Gastroesophageal sphincter (tissue), 4 donors: ENCODE results near the gene VPS13D. TPM values are rescaled to one million over a fixed set of nuclear protein-coding genes. Genes with fewer than 3 reads are reported as not detected.

Experiments
- ATAC-seq: fragments of 150-250 bp; one replicate; pipeline ENCODE4 v1.9.1; 2016; ENCODE audit warnings: mild to moderate bottlenecking, moderate library complexity
- H3K27ac ChIP-seq, 4 donors: fragments of 200-600 bp; sonication (generic) in 3 of 4; 1 replicate in 3 of 4; 2 replicates in 1 of 4; pipeline ENCODE4 v1.5.1; 2016 to 2019
- H3K27me3 ChIP-seq: fragments of 200-600 bp; sonication (generic); one replicate; pipeline ENCODE4 v1.5.1; 2019
- H3K36me3 ChIP-seq, 2 donors: fragments of 200-600 bp; sonication (generic); one replicate each; pipeline ENCODE4 v1.5.1; 2019; ENCODE audit warnings: control low read depth in 1 of 2
- H3K4me1 ChIP-seq, 3 donors: fragments of 200-600 bp; sonication (generic); 1 replicate in 2 of 3; 2 replicates in 1 of 3; pipeline ENCODE4 v1.5.1; 2016 to 2019; ENCODE audit warnings: control low read depth in 2 of 3
- H3K4me3 ChIP-seq, 2 donors: fragments of 200-600 bp; sonication (generic); one replicate each; pipeline ENCODE4 v1.5.1; 2019; ENCODE audit warnings: mild to moderate bottlenecking in 1 of 2, moderate library complexity in 1 of 2
- H3K9me3 ChIP-seq, 3 donors: fragments of 200-600 bp; sonication (generic); one replicate each; pipeline ENCODE4 v1.5.1; 2017 to 2019; ENCODE audit warnings: control low read depth in 2 of 3
- EP300 ChIP-seq: sonication (generic); formaldehyde crosslinking; IDR thresholded peaks from one replicate; pipeline ENCODE4 v1.6.1; 2017; ENCODE audit warnings: antibody characterized with exemption, mild to moderate bottlenecking
- POLR2A ChIP-seq, 2 donors: fragments of 450-650 bp; IDR thresholded peaks; one replicate each; pipeline ENCODE4 v1.6.1; 2017; ENCODE audit warnings: antibody characterized with exemption in 2 of 2, mild to moderate bottlenecking in 2 of 2, moderate library complexity in 1 of 2
- POLR2AphosphoS5 ChIP-seq: sonication (generic); formaldehyde crosslinking; IDR thresholded peaks from one replicate; pipeline ENCODE4 v1.6.1; 2017; ENCODE audit warnings: antibody characterized with exemption
- WGBS, 2 donors: methylation state at CpG; one replicate each; pipeline ENCODE4 v1.1.5; 2018; ENCODE audit warnings: low coverage in 1 of 2; 5-methylcytosine and 5-hydroxymethylcytosine counted together
- total RNA-seq, 4 donors: library from RNA; depleted of rRNA; stranded (reverse); fragments of >200 nt; gene quantifications; one replicate each; pipeline ENCODE4 v1.1.0, GENCODE V29; 2016
- TF ChIP-seq, protein P1 (sequence below), 4 experiments: fragments of 200-600 bp in 2 of 4; fragments of 450-650 bp in 2 of 4; sonication (generic) in 1 of 4; IDR thresholded peaks; one replicate each; pipeline ENCODE4 v1.5.1; 2017 to 2019; ENCODE audit warnings: antibody characterized with exemption in 4 of 4, mild to moderate bottlenecking in 2 of 4, moderate library complexity in 2 of 4

The VPS13D gene
- total RNA-seq, 4 donors from 2014 or later: 62.3 to 95.5 (median 81.5) TPM

DNA sequence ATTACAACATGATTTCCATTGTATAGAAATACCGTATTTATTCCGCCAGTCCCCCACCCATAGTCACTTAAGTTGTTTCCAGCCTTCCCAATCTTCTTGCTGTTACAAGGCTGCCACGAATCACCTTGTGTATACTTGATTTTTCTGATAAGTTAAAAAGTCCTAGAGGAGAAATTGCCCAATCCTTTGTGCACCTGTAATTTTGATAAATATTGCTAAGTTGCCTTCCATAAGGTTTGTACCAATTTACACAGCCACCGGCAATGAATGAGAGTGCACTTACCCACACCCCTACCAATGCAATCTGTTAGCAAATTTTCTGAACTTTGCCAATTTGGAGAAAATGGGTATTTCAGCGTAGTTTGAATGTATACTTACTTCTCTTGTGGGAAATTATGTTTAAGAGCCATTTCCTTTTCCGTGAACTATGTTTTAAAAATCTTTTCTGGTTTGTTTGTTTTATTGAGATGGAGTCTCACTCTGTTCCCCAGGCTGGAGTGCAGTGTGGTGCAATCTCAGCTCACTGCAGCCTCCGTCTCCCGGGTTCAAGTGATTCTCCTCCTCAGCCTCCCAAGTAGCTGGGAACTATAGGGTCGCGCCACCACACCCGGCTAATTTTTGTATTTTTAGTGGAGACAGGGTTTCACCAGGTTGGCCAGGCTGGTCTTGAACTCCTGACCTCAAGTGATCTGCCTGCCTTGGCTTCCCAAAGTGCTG lies 300.8 kb downstream of the VPS13D start:
- no peak overlapping the region for H3K4me3 ChIP-seq
- TF ChIP-seq POLR2AphosphoS5: no peak
- TF ChIP-seq, protein P1, sequence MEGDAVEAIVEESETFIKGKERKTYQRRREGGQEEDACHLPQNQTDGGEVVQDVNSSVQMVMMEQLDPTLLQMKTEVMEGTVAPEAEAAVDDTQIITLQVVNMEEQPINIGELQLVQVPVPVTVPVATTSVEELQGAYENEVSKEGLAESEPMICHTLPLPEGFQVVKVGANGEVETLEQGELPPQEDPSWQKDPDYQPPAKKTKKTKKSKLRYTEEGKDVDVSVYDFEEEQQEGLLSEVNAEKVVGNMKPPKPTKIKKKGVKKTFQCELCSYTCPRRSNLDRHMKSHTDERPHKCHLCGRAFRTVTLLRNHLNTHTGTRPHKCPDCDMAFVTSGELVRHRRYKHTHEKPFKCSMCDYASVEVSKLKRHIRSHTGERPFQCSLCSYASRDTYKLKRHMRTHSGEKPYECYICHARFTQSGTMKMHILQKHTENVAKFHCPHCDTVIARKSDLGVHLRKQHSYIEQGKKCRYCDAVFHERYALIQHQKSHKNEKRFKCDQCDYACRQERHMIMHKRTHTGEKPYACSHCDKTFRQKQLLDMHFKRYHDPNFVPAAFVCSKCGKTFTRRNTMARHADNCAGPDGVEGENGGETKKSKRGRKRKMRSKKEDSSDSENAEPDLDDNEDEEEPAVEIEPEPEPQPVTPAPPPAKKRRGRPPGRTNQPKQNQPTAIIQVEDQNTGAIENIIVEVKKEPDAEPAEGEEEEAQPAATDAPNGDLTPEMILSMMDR (IDR thresholded peaks at IDR 0.05): no peak
- TF ChIP-seq POLR2A (IDR thresholded peaks at IDR 0.05): no peak
- TF ChIP-seq EP300: no peak
- peaks cover 0 to 2% (median 0%) of the 10 kb centered on the region in 3 donors for H3K9me3 ChIP-seq
- no peak for ATAC-seq
- no peak overlapping the region for H3K27ac ChIP-seq
- peaks cover 0 to 10% (median 6%) of the 10 kb centered on the region in 3 donors for H3K4me1 ChIP-seq
- WGBS, 2 donors: 84 to 93% methylated on average over 8 to 11 of the region's 11 CpGs
- no peaks in the 10 kb centered on the region for H3K27me3 ChIP-seq
- H3K36me3 ChIP-seq: no peaks in the 10 kb centered on the region

DNA sequence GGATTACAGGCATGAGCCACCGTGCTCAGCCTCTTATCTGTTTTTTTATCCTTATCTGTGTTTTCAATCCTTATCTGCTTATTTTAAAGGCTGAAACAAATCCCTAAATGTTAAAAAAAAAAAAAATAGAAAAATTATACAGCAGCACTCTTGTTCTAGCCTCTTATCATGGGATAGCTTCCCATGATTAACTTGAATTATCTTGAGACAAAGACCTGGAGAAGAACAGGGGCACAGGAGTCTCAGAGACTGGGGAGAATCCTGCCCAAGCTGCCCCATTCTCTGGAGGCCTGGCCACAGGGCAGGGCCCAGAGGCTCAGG lies 301.3 kb downstream of the VPS13D start:
- TF ChIP-seq, protein P1 (IDR thresholded peaks at IDR 0.05): no peak
- TF ChIP-seq POLR2AphosphoS5 (no peak), EP300 (no peak), POLR2A (IDR thresholded peaks at IDR 0.05) (no peak)
- no peak overlapping the region for H3K4me3 ChIP-seq
- peaks cover 0 to 7% (median 0%) of the 10 kb centered on the region in 3 donors for H3K9me3 ChIP-seq
- H3K36me3 ChIP-seq: no peaks in the 10 kb centered on the region
- 67 to 100% methylated on average over 1 of the region's 1 CpG for WGBS, 2 donors
- H3K27me3 ChIP-seq: no peaks in the 10 kb centered on the region
- no peak overlapping the region for H3K27ac ChIP-seq
- no peak for ATAC-seq
- peaks cover 0 to 7% (median 6%) of the 10 kb centered on the region in 3 donors for H3K4me1 ChIP-seq

DNA sequence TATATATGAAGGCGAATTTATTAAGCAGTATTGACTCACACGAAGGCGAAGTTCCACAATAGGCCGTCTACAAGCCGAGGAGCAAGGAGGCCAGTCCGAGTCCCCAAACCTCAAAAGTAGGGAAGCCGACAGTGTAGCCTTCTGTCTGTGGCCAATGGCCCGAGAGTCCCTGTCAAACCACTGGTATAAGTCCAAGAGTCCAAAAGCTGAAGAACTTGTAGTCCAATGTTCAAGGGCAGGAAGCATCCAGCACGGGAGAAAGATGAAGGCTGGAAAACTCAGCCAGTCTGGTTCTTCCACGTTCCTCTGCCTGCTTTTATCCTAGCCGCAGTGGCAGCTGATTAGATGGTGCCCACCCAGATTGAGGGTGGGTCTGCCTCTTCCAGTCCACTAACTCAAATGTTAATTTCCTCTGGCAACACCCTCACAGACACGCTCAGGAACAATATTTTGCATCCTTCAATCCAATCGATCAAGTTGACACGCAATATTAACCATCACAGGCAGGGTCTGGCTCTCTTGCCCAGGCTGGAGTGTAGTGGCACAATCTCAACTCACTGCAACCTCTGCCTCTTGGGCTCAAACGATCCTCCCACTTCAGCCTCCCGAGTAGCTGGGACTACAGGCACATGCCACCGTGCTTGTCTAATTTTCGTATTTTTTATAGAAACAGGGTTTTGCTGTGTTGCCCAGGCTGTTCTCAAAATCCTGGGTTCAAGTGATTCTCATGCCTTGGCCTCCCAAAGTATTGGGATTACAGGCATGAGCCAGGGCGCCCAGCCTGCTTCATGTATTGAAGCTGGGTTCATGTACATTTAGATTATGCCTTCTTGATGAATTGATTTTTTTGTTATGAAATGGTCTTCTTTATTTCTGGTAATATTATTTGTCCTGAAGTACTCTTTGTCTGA lies 302.8 kb downstream of the VPS13D start:
- H3K27me3 ChIP-seq: no peaks in the 10 kb centered on the region
- peaks cover 0 to 10% (median 0%) of the 10 kb centered on the region in 3 donors for H3K9me3 ChIP-seq
- no peak overlapping the region for H3K4me3 ChIP-seq
- ATAC-seq: no peak
- H3K36me3 ChIP-seq: no peaks in the 10 kb centered on the region
- 87 to 92% methylated on average over 7 to 14 of the region's 19 CpGs for WGBS, 2 donors
- no peak overlapping the region for H3K27ac ChIP-seq
- no peak for TF ChIP-seq POLR2AphosphoS5
- TF ChIP-seq POLR2A (IDR thresholded peaks at IDR 0.05): no peak
- TF ChIP-seq EP300: no peak
- TF ChIP-seq, protein P1 (IDR thresholded peaks at IDR 0.05): no peak
- peaks cover 0 to 7% (median 6%) of the 10 kb centered on the region in 3 donors for H3K4me1 ChIP-seq

DNA sequence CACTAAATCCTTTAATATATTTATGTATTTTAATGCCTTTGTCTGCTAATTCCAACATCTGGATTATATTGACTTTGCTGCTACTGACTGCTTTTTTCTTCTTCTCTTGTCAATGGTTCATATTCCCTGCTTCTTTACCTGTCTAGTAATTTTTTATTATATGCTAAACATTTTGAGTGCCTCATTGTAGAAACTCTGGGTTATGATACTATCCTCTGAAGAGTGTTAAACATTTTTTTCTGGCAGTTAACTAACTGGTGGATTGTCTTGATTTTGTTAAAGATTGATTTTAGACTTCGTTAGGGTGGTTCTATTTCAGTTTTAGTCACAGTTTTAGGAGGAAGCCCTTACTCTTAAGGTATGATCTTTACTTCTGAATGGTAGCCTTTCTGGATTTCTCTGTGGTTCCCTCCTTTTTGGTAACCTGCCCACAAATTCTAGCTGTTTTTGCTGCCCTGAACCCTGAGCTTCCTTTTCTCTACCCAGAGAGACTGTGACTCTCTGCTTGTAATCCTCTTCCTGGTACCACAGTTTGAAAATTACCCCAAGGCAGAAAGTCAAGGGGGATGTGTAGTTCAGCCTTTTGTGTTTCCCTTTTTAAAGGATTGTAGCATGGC lies 306.3 kb downstream of the VPS13D start:
- Histone ChIP-seq H3K9me3 (peaks cover 0 to 10% (median 0%) of the 10 kb centered on the region in 3 donors), H3K36me3 (no peaks in the 10 kb centered on the region), H3K4me1 (peaks cover 0 to 22% (median 11%) of the 10 kb centered on the region in 3 donors), H3K4me3 (no peak overlapping the region), H3K27me3 (no peaks in the 10 kb centered on the region), H3K27ac (no peak overlapping the region)
- no peak for ATAC-seq
- WGBS, 2 donors: 82% methylated on average over 1 of the region's 1 CpG; no CpG with 5 or more reads in 1 of the 2 donors
- TF ChIP-seq POLR2A (IDR thresholded peaks at IDR 0.05) (no peak), POLR2AphosphoS5 (no peak), EP300 (no peak)
- TF ChIP-seq, protein P1 (IDR thresholded peaks at IDR 0.05): no peak
